ENCODE measurements around the gene P2RY2.

DNA sequence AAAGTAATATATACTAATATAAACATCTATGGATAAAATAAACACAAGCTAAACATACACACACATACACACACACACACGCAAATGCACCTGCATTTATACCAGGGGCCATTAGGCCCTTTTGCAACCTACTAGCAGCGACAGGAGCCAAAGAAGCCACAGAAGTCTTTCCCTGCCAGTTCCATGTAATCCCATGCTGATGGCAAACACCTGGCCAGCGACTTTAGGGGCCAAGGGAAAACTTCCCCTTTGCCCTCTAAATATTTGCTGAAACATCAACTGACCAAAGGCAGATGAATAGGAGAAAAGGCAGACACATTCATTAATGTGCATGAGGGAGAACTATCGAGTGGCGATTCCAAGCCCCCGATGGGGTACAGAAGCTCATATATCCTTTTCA is 14.8 kb upstream of the P2RY2 start:
- TF ChIP-seq SPI1 (IDR thresholded peaks at IDR 0.05; ENCODE audit: low read depth, low read length) (no peak), TAF1 (IDR thresholded peaks at IDR 0.05; ENCODE audit: low read depth, low read length) (no peak), POLR2A (IDR thresholded peaks at IDR 0.05; ENCODE audit: low read depth, low read length) (no peak), POLR2AphosphoS5 (IDR thresholded peaks at IDR 0.05; ENCODE audit: low read depth, low read length) (no peak)
